SK-N-SH (cell line): ENCODE results near the gene TMEM184C. TPM values are rescaled to one million over a fixed set of nuclear protein-coding genes. Genes with fewer than 3 reads are reported as not detected.

Source experiments
- CTCF ChIA-PET: fragments of 300-600, 350-600 bp; formaldehyde crosslinking; extraction: SDS; loops from one replicate; lab custom pipeline; 2021; lab: Yijun Ruan, JAX
- POLR2A ChIA-PET: fragments of 350-600 bp; sonication (Branson Sonifier 250); formaldehyde crosslinking; extraction: SDS; loops from one replicate; lab custom pipeline; 2020; ENCODE audit warnings: antibody characterized with exemption, inconsistent platforms; lab: Yijun Ruan, JAX
- DNase-seq: peaks from one replicate; pipeline ENCODE4 v3.0.0; 2012
- H2AFZ ChIP-seq: fragments of 200-600 bp; sonication (generic); 2 replicates; pipeline ENCODE4 v1.8.1; 2016; ENCODE audit warnings: antibody characterized with exemption, mild to moderate bottlenecking, low read depth
- H3F3A ChIP-seq: fragments of 200-600 bp; sonication (generic); replicated peaks from 2 replicates; pipeline ENCODE3; 2016; ENCODE audit warnings: antibody characterized with exemption, mild to moderate bottlenecking; ENCODE audit not compliant: insufficient read depth
- H3K27ac ChIP-seq, 2 experiments: fragments of 200-500 bp in 1 of 2; fragments of 200-600 bp in 1 of 2; sonication (Bioruptor generic) in 1 of 2; sonication (generic), shearing (Covaris generic) in 1 of 2; 2 replicates each; pipeline versions ENCODE4 v1.5.1 to v1.6.1; 2014 to 2016; ENCODE audit warnings: low read depth in 2 of 2, inconsistent platforms in 1 of 2, low read length in 1 of 2, mild to moderate bottlenecking in 1 of 2, mixed read lengths in 1 of 2
- H3K27me3 ChIP-seq: fragments of 200-600 bp; sonication (generic), shearing (Covaris generic); 2 replicates; pipeline ENCODE4 v1.6.1; 2016; ENCODE audit warnings: mixed run types; ENCODE audit not compliant: insufficient read depth
- H3K36me3 ChIP-seq, 2 experiments: fragments of 200-500 bp in 1 of 2; fragments of 200-600 bp in 1 of 2; sonication (Bioruptor generic) in 1 of 2; sonication (generic) in 1 of 2; replicated peaks in 1 of 2; 2 replicates each; pipeline versions ENCODE3 to v1.5.1; 2014 to 2016; ENCODE audit warnings: low read length in 1 of 2, mild to moderate bottlenecking in 1 of 2; ENCODE audit not compliant: insufficient read depth in 2 of 2, control insufficient read depth in 1 of 2
- H3K4me1 ChIP-seq, 2 experiments: fragments of 200-500 bp in 1 of 2; fragments of 200-600 bp in 1 of 2; sonication (Bioruptor generic) in 1 of 2; sonication (generic), shearing (Covaris generic) in 1 of 2; 2 replicates each; pipeline versions ENCODE4 v1.5.1 to v1.6.1; 2014 to 2016; ENCODE audit warnings: low read depth in 1 of 2, low read length in 1 of 2, mixed run types in 1 of 2; ENCODE audit not compliant: insufficient read depth in 2 of 2, control insufficient read depth in 1 of 2
- H3K4me2 ChIP-seq: fragments of 200-600 bp; sonication (generic), shearing (Covaris generic); 2 replicates; pipeline ENCODE4 v1.6.1; 2017; ENCODE audit warnings: mixed run types
- H3K4me3 ChIP-seq, 2 experiments: fragments of 200-500 bp in 1 of 2; fragments of 200-600 bp in 1 of 2; sonication (Bioruptor generic) in 1 of 2; sonication (generic), shearing (Covaris generic) in 1 of 2; 2 replicates each; pipeline versions ENCODE4 v1.5.1 to v1.8.1; 2014 to 2016; ENCODE audit warnings: low read depth in 2 of 2, inconsistent platforms in 1 of 2, low read length in 1 of 2, mild to moderate bottlenecking in 1 of 2, mixed read lengths in 1 of 2, moderate library complexity in 1 of 2
- H3K79me2 ChIP-seq: fragments of 200-600 bp; sonication (generic); 2 replicates; pipeline ENCODE4 v1.8.1; 2017; ENCODE audit warnings: mild to moderate bottlenecking; ENCODE audit not compliant: insufficient read depth
- H3K9ac ChIP-seq: fragments of 200-600 bp; sonication (generic); 2 replicates; pipeline ENCODE4 v1.6.1; 2017; ENCODE audit warnings: mixed run types
- H3K9me2 ChIP-seq: fragments of 200-600 bp; sonication (generic); 2 replicates; pipeline ENCODE4 v1.6.1; 2017; ENCODE audit warnings: mixed run types
- H3K9me3 ChIP-seq: fragments of 200-600 bp; sonication (generic); 2 replicates; pipeline ENCODE4 v1.6.1; 2017; ENCODE audit warnings: mixed run types, mild to moderate bottlenecking, moderate library complexity
- H4K20me1 ChIP-seq: fragments of 200-600 bp; sonication (generic); 2 replicates; pipeline ENCODE4 v1.6.1; 2017; ENCODE audit warnings: mild to moderate bottlenecking, mixed run types; ENCODE audit not compliant: insufficient read depth
- CHD2 ChIP-seq: fragments of 150-350 bp; IDR thresholded peaks from 2 replicates; pipeline ENCODE4 v1.6.1; 2018; ENCODE audit warnings: low read length; ENCODE audit not compliant: partially characterized antibody
- CTCF ChIP-seq: fragments of 200-600 bp; sonication (generic); IDR thresholded peaks from 2 replicates; pipeline ENCODE4 v1.6.1; 2017; ENCODE audit warnings: antibody characterized with exemption, mild to moderate bottlenecking, moderate library complexity
- ELF1 ChIP-seq: IDR thresholded peaks from 2 replicates; pipeline ENCODE4 v1.4.0; 2012
- EP300 ChIP-seq, 2 experiments: IDR thresholded peaks; 2 replicates each; pipeline versions ENCODE4 v1.4.0 to v1.6.1; 2012; ENCODE audit warnings: borderline replicate concordance in 1 of 2, low read depth in 1 of 2, low read length in 1 of 2
- FOXJ3 ChIP-seq: sonication (generic); formaldehyde crosslinking; IDR thresholded peaks from 2 replicates; pipeline ENCODE4 v1.5.1; 2020; ENCODE audit warnings: mild to moderate bottlenecking, missing genetic modification reagents
- GABPA ChIP-seq: IDR thresholded peaks from 2 replicates; pipeline ENCODE4 v1.4.0; 2012; ENCODE audit warnings: low read depth, mild to moderate bottlenecking
- IRF3 ChIP-seq: fragments of 150-350 bp; IDR thresholded peaks from 2 replicates; pipeline ENCODE4 v1.6.1; 2016; ENCODE audit warnings: mild to moderate bottlenecking, low read depth, low read length
- JUND ChIP-seq: IDR thresholded peaks from 2 replicates; pipeline ENCODE4 v1.4.0; 2012
- MAX ChIP-seq: IDR thresholded peaks from 2 replicates; pipeline ENCODE4 v1.4.0; 2012; ENCODE audit warnings: low read depth
- MXI1 ChIP-seq: IDR thresholded peaks from 2 replicates; pipeline ENCODE4 v1.6.1; 2012; ENCODE audit warnings: mild to moderate bottlenecking, low read depth, low read length, improper control_type of control experiment
- NFIC ChIP-seq: IDR thresholded peaks from 2 replicates; pipeline ENCODE4 v1.4.0; 2012; ENCODE audit warnings: borderline replicate concordance
- RAD21 ChIP-seq: IDR thresholded peaks from 2 replicates; pipeline ENCODE4 v1.6.1; 2012; ENCODE audit warnings: mild to moderate bottlenecking, low read length
- RCOR1 ChIP-seq: fragments of 150-350 bp; IDR thresholded peaks from 2 replicates; pipeline ENCODE4 v1.6.1; 2017; ENCODE audit warnings: antibody characterized with exemption, low read length
- RFX5 ChIP-seq: IDR thresholded peaks from 2 replicates; pipeline ENCODE4 v1.6.1; 2012; ENCODE audit warnings: mild to moderate bottlenecking, improper control_type of control experiment, low read length
- SMC3 ChIP-seq: IDR thresholded peaks from 2 replicates; pipeline ENCODE4 v1.6.1; 2012; ENCODE audit warnings: low read depth, low read length, improper control_type of control experiment
- USF2 ChIP-seq: fragments of 150-350 bp; IDR thresholded peaks from 2 replicates; pipeline ENCODE4 v1.6.1; 2017; ENCODE audit warnings: antibody characterized with exemption, low read length, low read depth, borderline replicate concordance
- YY1 ChIP-seq: IDR thresholded peaks from 2 replicates; pipeline ENCODE4 v1.4.0; 2012; ENCODE audit warnings: low read depth, mild to moderate bottlenecking
- ZBTB33 ChIP-seq: IDR thresholded peaks from 2 replicates; pipeline ENCODE4 v1.4.0; 2012; ENCODE audit warnings: low read depth, borderline replicate concordance
- WGBS: methylation state at CpG from one replicate; pipeline ENCODE4 v1.1.6; 2017; ENCODE audit warnings: low lambda C conversion rate; 5-methylcytosine and 5-hydroxymethylcytosine counted together
- polyA plus RNA-seq, 3 experiments: library from polyadenylated mRNA; depleted of rRNA; stranded (reverse); fragments of >200 nt; gene quantifications; 2 replicates each; pipeline ENCODE4 v1.2.3, GENCODE V29; 2012

TMEM184C gene
- polyA plus RNA-seq, 1 of the 3 experiments (the other 2 are of a cell fraction), result 17.5 TPM

- no peak overlapping the region for H3K4me3 ChIP-seq
- H4K20me1 ChIP-seq, result no peaks in the 10 kb centered on the region
- H3K4me1 ChIP-seq, result peaks cover 7 to 12% of the 10 kb centered on the region in 2 experiments; a peak in 3 of 4 replicates
- no peaks in the 10 kb centered on the region for H3K9me2 ChIP-seq
- no peaks in the 10 kb centered on the region for H3K9me3 ChIP-seq
- no peak overlapping the region for H3K9ac ChIP-seq
- ChIA-PET CTCF (interaction anchor here (0.6 to 5.1 kb wide), 59 partner anchors 8 to 1913 kb away, joined by 3 to 47 read pairs (median 4); partner anchors contain the start of genes EDNRA and TMEM184C), POLR2A (interaction anchor here (0.6 kb wide), 1 partner anchor 279 kb away, joined by 3 read pairs; no protein-coding TSS in a partner anchor)
- H3K27ac ChIP-seq, result no peak overlapping the region
- no peak overlapping the region; the same call in 1 of the 2 replicates for H2AFZ ChIP-seq
- peaks cover 3% of the 10 kb centered on the region for H3F3A ChIP-seq
- no peak overlapping the region for H3K4me2 ChIP-seq
- no peaks in the 10 kb centered on the region for H3K79me2 ChIP-seq
- DNase-seq, result peak; percentile 67
- H3K36me3 ChIP-seq, result no peaks in the 10 kb centered on the region
- no peaks in the 10 kb centered on the region for H3K27me3 ChIP-seq
- peak; percentile 92 for TF ChIP-seq CTCF
- no peak for TF ChIP-seq YY1
- peak; percentile 91 for TF ChIP-seq SMC3
- peak; percentile 27 for TF ChIP-seq CHD2
- peak; percentile 96 for TF ChIP-seq RAD21
- TF ChIP-seq ZBTB33, result no peak
- no peak for TF ChIP-seq USF2
- TF ChIP-seq JUND, result no peak
- no peak for TF ChIP-seq FOXJ3 (CRISPR knock-in tag)
- no peak for TF ChIP-seq EP300 (IDR thresholded peaks at IDR 0.05; ENCODE audit: borderline replicate concordance in 1 of 2, low read depth in 1 of 2, low read length in 1 of 2)
- WGBS, result 50% methylated on average over 12 of the region's 12 CpGs
Measured at GRCh38 chr4:147590249-147590920, 26.8 kb upstream of the TMEM184C start.

- no peak overlapping the region for H3K9ac ChIP-seq
- no peak overlapping the region for H3K4me3 ChIP-seq
- H3K27ac ChIP-seq, result no peak overlapping the region
- H3K79me2 ChIP-seq, result no peaks in the 10 kb centered on the region
- no peak overlapping the region for H3K4me2 ChIP-seq
- H4K20me1 ChIP-seq, result no peaks in the 10 kb centered on the region
- no peaks in the 10 kb centered on the region for H3K27me3 ChIP-seq
- DNase-seq, result no peak
- H3K36me3 ChIP-seq, result no peaks in the 10 kb centered on the region
- H3K9me3 ChIP-seq, result no peaks in the 10 kb centered on the region
- H2AFZ ChIP-seq, result no peak overlapping the region
- POLR2A ChIA-PET, result interaction anchor here (0.7 kb wide), 1 partner anchor 1248 kb away, joined by 3 read pairs; no protein-coding TSS in a partner anchor
- no peaks in the 10 kb centered on the region for H3K9me2 ChIP-seq
- CTCF ChIA-PET, result interaction anchor here (0.6 to 5.1 kb wide), 17 partner anchors 9 to 1912 kb away, joined by 3 to 47 read pairs (median 7); no protein-coding TSS in a partner anchor
- peaks cover 3% of the 10 kb centered on the region for H3F3A ChIP-seq
- H3K4me1 ChIP-seq, result peaks cover 7 to 10% of the 10 kb centered on the region in 2 experiments; a peak in 3 of 4 replicates
- TF ChIP-seq MAX (no peak), EP300 (IDR thresholded peaks at IDR 0.05; ENCODE audit: borderline replicate concordance in 1 of 2, low read depth in 1 of 2, low read length in 1 of 2) (no peak), RCOR1 (no peak), JUND (no peak), YY1 (no peak), CHD2 (no peak), RFX5 (no peak), ELF1 (no peak), RAD21 (no peak), NFIC (no peak), IRF3 (no peak), MXI1 (no peak), GABPA (no peak)
Measured at GRCh38 chr4:147591106-147591505, 26.1 kb upstream of the TMEM184C start.
